Osteoblast (primary cell): Measurements from ENCODE around the gene SBNO1. TPM values are rescaled to one million over a fixed set of nuclear protein-coding genes. Genes with fewer than 3 reads are reported as not detected.
"Not testable (repeated sequence)": the region's sequence is repeated elsewhere in the genome, so short reads cannot be mapped to it uniquely, and the experiment has no call there.

Source experiments
- DNase-seq: peaks from one replicate; pipeline ENCODE4 v3.0.0; 2011; ENCODE audit warnings: low spot score, mixed read lengths; ENCODE audit not compliant: insufficient read length; ENCODE audit errors: missing footprints
- H2AFZ ChIP-seq: 2 replicates; pipeline ENCODE4 v1.6.0; 2011; ENCODE audit warnings: mild to moderate bottlenecking, low read length
- H3K27ac ChIP-seq: 2 replicates; pipeline ENCODE4 v1.5.1; 2011; ENCODE audit warnings: mild to moderate bottlenecking, low read depth, low read length, moderate library complexity
- H3K27me3 ChIP-seq: 2 replicates; pipeline ENCODE4 v1.6.0; 2012; ENCODE audit warnings: mild to moderate bottlenecking, control low read depth, inconsistent platforms, low read length, moderate library complexity; ENCODE audit not compliant: insufficient read depth
- H3K36me3 ChIP-seq: 2 replicates; pipeline ENCODE4 v1.5.1; 2011; ENCODE audit warnings: mild to moderate bottlenecking, low read length, control low read depth, moderate library complexity; ENCODE audit not compliant: insufficient read depth
- H3K4me1 ChIP-seq: 2 replicates; pipeline ENCODE4 v1.5.1; 2011; ENCODE audit warnings: mild to moderate bottlenecking, low read length, control low read depth, moderate library complexity; ENCODE audit not compliant: insufficient read depth
- H3K4me2 ChIP-seq: 2 replicates; pipeline ENCODE4 v1.6.0; 2011; ENCODE audit warnings: mild to moderate bottlenecking, low read length; ENCODE audit not compliant: insufficient read depth
- H3K4me3 ChIP-seq: fragments of 200-600 bp; sonication (generic); 3 replicates; pipeline ENCODE4 v1.5.1; 2012; ENCODE audit warnings: mild to moderate bottlenecking, low read length, inconsistent platforms; ENCODE audit not compliant: insufficient read depth
- H3K79me2 ChIP-seq: 2 replicates; pipeline ENCODE4 v1.6.0; 2012; ENCODE audit warnings: mild to moderate bottlenecking, low read length, control low read depth, inconsistent platforms; ENCODE audit not compliant: insufficient read depth
- H3K9me3 ChIP-seq: 2 replicates; pipeline ENCODE4 v1.5.1; 2011; ENCODE audit warnings: low read depth, low read length, control low read depth
- H4K20me1 ChIP-seq: 2 replicates; pipeline ENCODE4 v1.6.0; 2012; ENCODE audit warnings: mild to moderate bottlenecking, low read length, control low read depth; ENCODE audit not compliant: insufficient read depth
- total RNA-seq: library from RNA; depleted of rRNA; stranded (reverse); fragments of >200 nt; gene quantifications from 2 replicates; pipeline ENCODE4 v1.2.3, GENCODE V29; 2012
- TF ChIP-seq, protein P1 (sequence below): IDR thresholded peaks from 2 replicates; pipeline ENCODE4 v1.5.1; 2011; ENCODE audit warnings: mild to moderate bottlenecking, low read depth, low read length, moderate library complexity; ENCODE audit errors: extremely low read depth

Gene SBNO1
- total RNA-seq, 1 donor, result 30.4 TPM

DNA sequence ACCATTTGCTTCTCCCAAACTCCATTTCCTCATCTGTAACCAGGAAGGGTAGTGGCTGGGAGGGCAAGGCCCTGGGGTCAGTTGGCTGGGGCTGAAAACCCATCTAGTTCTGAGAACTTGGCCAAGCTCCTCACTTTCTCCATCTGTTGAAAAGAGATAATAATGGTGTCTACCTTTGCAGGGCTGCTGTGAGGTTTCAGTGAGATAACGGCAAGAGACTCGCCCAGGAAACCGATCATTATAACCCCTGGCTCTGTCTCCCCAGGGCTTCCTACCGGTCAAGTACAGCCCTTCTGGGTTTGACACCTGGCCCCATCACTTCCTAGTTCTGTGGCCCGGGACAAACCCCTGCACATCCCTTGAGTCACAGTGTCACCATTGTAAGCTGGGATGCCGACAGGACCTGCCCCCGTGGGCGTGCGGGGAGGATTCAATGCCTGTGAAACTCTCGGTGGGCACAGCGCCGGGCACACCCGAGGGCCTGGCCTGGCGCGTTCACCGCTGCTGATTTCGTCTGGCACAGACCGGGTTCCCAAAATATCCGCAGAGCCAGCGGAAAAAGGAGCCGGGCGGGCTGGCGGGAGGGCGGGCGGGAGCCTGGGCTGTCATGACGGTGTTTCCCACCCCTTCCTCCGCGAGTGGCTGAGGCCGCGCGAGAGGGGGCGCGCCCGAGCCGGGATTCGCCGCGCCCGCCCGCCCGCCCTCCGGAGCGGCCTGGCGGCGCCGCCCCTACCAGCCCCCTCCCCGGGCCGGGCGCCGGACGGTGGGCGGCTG, 23.7 kb upstream of the SBNO1 start:
- Histone ChIP-seq H3K79me2 (peaks cover 77% of the 10 kb centered on the region), H3K27me3 (no peaks in the 10 kb centered on the region), H3K36me3 (peaks cover 28% of the 10 kb centered on the region), H2AFZ (peak overlapping the region; percentile 88), H3K4me2 (peak overlapping the region; percentile 92), H4K20me1 (peaks cover 16% of the 10 kb centered on the region), H3K4me3 (peak overlapping the region; percentile 79), H3K27ac (peak overlapping the region; percentile 89), H3K9me3 (no peaks in the 10 kb centered on the region), H3K4me1 (peaks cover 27% of the 10 kb centered on the region)
- TF ChIP-seq, protein P1, sequence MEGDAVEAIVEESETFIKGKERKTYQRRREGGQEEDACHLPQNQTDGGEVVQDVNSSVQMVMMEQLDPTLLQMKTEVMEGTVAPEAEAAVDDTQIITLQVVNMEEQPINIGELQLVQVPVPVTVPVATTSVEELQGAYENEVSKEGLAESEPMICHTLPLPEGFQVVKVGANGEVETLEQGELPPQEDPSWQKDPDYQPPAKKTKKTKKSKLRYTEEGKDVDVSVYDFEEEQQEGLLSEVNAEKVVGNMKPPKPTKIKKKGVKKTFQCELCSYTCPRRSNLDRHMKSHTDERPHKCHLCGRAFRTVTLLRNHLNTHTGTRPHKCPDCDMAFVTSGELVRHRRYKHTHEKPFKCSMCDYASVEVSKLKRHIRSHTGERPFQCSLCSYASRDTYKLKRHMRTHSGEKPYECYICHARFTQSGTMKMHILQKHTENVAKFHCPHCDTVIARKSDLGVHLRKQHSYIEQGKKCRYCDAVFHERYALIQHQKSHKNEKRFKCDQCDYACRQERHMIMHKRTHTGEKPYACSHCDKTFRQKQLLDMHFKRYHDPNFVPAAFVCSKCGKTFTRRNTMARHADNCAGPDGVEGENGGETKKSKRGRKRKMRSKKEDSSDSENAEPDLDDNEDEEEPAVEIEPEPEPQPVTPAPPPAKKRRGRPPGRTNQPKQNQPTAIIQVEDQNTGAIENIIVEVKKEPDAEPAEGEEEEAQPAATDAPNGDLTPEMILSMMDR, result no peak
- DNase-seq, result peak; percentile 99

DNA sequence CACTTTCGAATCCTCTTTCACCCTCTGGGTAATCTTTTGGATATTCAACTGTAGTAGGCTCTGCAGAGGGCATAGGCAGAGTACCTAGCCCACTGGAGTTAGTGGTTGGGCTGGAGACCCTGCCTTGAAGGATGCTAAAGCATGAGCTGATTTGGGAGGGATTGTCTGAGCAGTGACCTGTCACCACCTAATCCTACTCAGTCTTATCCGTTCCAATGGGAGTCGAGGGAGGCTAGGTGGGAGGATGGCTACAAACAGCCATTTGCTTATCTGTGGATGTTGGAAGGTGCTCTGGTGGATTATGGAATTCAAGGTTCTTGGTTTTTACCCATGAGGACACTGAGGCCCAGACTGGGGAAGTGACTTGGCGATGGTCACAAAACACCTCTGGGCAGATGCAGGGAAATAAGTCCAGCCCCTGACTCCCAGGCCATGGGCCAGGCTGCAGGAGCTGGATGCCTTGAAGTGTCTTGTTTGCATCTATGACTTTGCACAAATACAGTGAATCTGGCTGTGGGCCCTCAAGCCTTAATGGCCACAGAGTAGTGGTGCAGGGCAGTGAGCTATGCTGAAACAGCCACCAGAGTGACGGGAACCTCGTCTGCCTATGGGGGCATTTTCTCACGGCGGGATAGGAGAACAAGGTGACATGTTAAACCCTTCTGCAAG, 23.0 kb upstream of the SBNO1 start:
- Histone ChIP-seq H3K4me1 (peaks cover 27% of the 10 kb centered on the region), H2AFZ (peak overlapping the region; percentile 88), H3K27me3 (no peaks in the 10 kb centered on the region), H3K9me3 (no peaks in the 10 kb centered on the region), H3K79me2 (peaks cover 70% of the 10 kb centered on the region), H3K4me3 (peak overlapping the region; percentile 79), H4K20me1 (peaks cover 16% of the 10 kb centered on the region), H3K27ac (peak overlapping the region; percentile 89), H3K4me2 (peak overlapping the region; percentile 92), H3K36me3 (peaks cover 21% of the 10 kb centered on the region)
- peak; percentile 83 for DNase-seq
- TF ChIP-seq, protein P1, result no peak

DNA sequence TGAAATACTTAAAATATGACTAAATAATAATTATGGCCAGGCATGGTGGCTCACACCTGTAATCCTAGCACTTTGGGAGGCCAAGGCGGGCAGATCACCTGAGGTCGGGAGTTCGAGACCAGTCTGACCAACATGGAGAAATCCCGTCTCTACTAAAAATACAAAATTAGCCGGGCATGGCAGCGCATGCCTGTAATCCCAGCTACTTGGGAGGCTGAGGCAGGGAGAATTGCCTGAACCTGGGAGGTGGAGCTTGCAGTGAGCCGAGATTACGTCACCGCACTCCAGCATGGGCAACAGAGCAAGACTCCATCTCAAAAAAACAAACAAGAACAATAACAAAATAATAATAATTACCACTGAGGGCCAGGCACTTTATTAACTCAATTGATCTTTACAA, 20.9 kb upstream of the SBNO1 start:
- Histone ChIP-seq H3K79me2 (peaks cover 49% of the 10 kb centered on the region), H3K4me1 (peaks cover 14% of the 10 kb centered on the region)
- H3K27ac ChIP-seq, H3K9me3 ChIP-seq, H3K4me3 ChIP-seq, H3K27me3 ChIP-seq, DNase-seq, H2AFZ ChIP-seq, H4K20me1 ChIP-seq, H3K4me2 ChIP-seq, H3K36me3 ChIP-seq: not testable (repeated sequence)

DNA sequence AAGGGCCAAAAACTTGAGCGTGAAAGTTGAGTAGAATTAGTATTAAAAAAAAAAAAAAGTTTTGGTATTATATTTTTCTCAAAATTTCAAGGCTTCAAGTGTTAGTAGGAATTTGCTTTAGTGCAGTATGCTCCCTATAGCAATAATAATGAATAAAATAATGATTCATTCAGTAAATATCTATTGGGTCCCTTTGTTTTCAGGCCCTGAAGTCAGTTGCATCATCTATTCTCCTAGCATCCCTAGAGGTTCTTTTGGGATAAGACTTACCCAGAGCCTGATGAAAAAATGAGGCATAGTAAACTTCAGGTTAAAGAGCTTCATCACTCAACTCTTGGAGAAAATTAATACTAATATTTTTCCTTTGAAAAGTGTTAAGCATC, 20.3 kb upstream of the SBNO1 start:
- peak overlapping the region; percentile 96 for H3K4me3 ChIP-seq
- TF ChIP-seq, protein P1, result no peak
- H4K20me1 ChIP-seq, result peaks cover 3% of the 10 kb centered on the region
- H3K27me3 ChIP-seq, result no peaks in the 10 kb centered on the region
- no peaks in the 10 kb centered on the region for H3K9me3 ChIP-seq
- peaks cover 44% of the 10 kb centered on the region for H3K79me2 ChIP-seq
- peak overlapping the region; percentile 71 for H3K27ac ChIP-seq
- H3K4me2 ChIP-seq, result peak overlapping the region; percentile 90
- DNase-seq, result peak; percentile 93
- H3K4me1 ChIP-seq, result peaks cover 9% of the 10 kb centered on the region
- H3K36me3 ChIP-seq, result no peaks in the 10 kb centered on the region
- H2AFZ ChIP-seq, result peak overlapping the region; percentile 94
